Measurements from ENCODE around the gene IGDCC3. TPM values are rescaled to one million over a fixed set of nuclear protein-coding genes. Genes with fewer than 3 reads are reported as not detected.

The IGDCC3 gene
- total RNA-seq, 2 donors from 2014 or later = 7.9 to 13.5 TPM

GRCh38 chr15:65373163-65373651, 4.6 kb downstream of the IGDCC3 start:
- TF ChIP-seq CTCF (conservative IDR thresholded peaks at IDR 0.05) = no peak

GRCh38 chr15:65372787-65373067, 5.1 kb downstream of the IGDCC3 start:
- no peaks in the 10 kb centered on the region for H3K9me3 Mint-ChIP-seq
- peaks cover 15% of the 10 kb centered on the region for H3K27me3 ChIP-seq (ENCODE audit: control insufficient read depth, insufficient read depth, low read length, poor library complexity, severe bottlenecking)
- peaks cover 21% of the 10 kb centered on the region for H3K4me1 ChIP-seq (ENCODE audit: control insufficient read depth, insufficient read depth, low read length)
- peaks cover 27% of the 10 kb centered on the region for H3K27me3 Mint-ChIP-seq (ENCODE audit: insufficient read depth)
- H3K36me3 ChIP-seq (ENCODE audit: control insufficient read depth, insufficient read depth, low read length) = peaks cover 5% of the 10 kb centered on the region
- no peak overlapping the region for H3K9ac ChIP-seq (ENCODE audit: extremely low read depth, low read length, poor library complexity, severe bottlenecking)
- WGBS, 2 experiments (ENCODE audit: insufficient coverage in 1 of 2, insufficient read length in 1 of 2) = 62 to 70% methylated on average over 4 of the region's 4 CpGs
- no peak overlapping the region for H3K4me3 ChIP-seq (ENCODE audit: low read length)
- H3K9me3 ChIP-seq (ENCODE audit: control insufficient read depth, low read length) = no peaks in the 10 kb centered on the region
- H3K4me1 Mint-ChIP-seq = peaks cover 43% of the 10 kb centered on the region
- no peak overlapping the region for H3K4me3 Mint-ChIP-seq
- peaks cover 7% of the 10 kb centered on the region for H3K36me3 Mint-ChIP-seq (ENCODE audit: low read depth)
- peak overlapping the region; percentile 57 for H3K27ac ChIP-seq (ENCODE audit: low read depth, low read length)
- TF ChIP-seq CTCF (conservative IDR thresholded peaks at IDR 0.05) = no peak
- no peak for DNase-seq
- H3K27ac Mint-ChIP-seq = no peak overlapping the region

More at GRCh38 chr15:65373163-65373651, 4.6 kb downstream of the IGDCC3 start:
- H3K27ac ChIP-seq (ENCODE audit: low read depth, low read length) = peak overlapping the region; percentile 57
- Mint-ChIP-seq H3K4me1 (peaks cover 39% of the 10 kb centered on the region), H3K27me3 (ENCODE audit: insufficient read depth) (peaks cover 27% of the 10 kb centered on the region), H3K36me3 (ENCODE audit: low read depth) (peaks cover 7% of the 10 kb centered on the region), H3K9me3 (no peaks in the 10 kb centered on the region), H3K4me3 (no peak overlapping the region), H3K27ac (no peak overlapping the region)
- no peaks in the 10 kb centered on the region for H3K9me3 ChIP-seq (ENCODE audit: control insufficient read depth, low read length)
- H3K4me1 ChIP-seq (ENCODE audit: control insufficient read depth, insufficient read depth, low read length) = peaks cover 20% of the 10 kb centered on the region
- no peak overlapping the region for H3K9ac ChIP-seq (ENCODE audit: extremely low read depth, low read length, poor library complexity, severe bottlenecking)
- no peak overlapping the region for H3K4me3 ChIP-seq (ENCODE audit: low read length)
- H3K27me3 ChIP-seq (ENCODE audit: control insufficient read depth, insufficient read depth, low read length, poor library complexity, severe bottlenecking) = peaks cover 15% of the 10 kb centered on the region
- WGBS, 2 experiments (ENCODE audit: insufficient coverage in 1 of 2, insufficient read length in 1 of 2) = 70 to 89% methylated on average over 4 to 11 of the region's 11 CpGs
- DNase-seq = peak; percentile 40
- H3K36me3 ChIP-seq (ENCODE audit: control insufficient read depth, insufficient read depth, low read length) = peaks cover 5% of the 10 kb centered on the region

GRCh38 chr15:65371976-65372786, 5.6 kb downstream of the IGDCC3 start:
- Mint-ChIP-seq H3K27me3 (ENCODE audit: insufficient read depth) (peaks cover 27% of the 10 kb centered on the region), H3K36me3 (ENCODE audit: low read depth) (peaks cover 7% of the 10 kb centered on the region), H3K9me3 (no peaks in the 10 kb centered on the region), H3K4me1 (peaks cover 46% of the 10 kb centered on the region), H3K4me3 (no peak overlapping the region), H3K27ac (no peak overlapping the region)
- 79 to 82% methylated on average over 18 to 21 of the region's 21 CpGs for WGBS, 2 experiments (ENCODE audit: insufficient coverage in 1 of 2, insufficient read length in 1 of 2)
- Histone ChIP-seq H3K4me1 (ENCODE audit: control insufficient read depth, insufficient read depth, low read length) (peaks cover 21% of the 10 kb centered on the region), H3K27ac (ENCODE audit: low read depth, low read length) (peak overlapping the region; percentile 57), H3K9ac (ENCODE audit: extremely low read depth, low read length, poor library complexity, severe bottlenecking) (no peak overlapping the region), H3K4me3 (ENCODE audit: low read length) (no peak overlapping the region), H3K27me3 (ENCODE audit: control insufficient read depth, insufficient read depth, low read length, poor library complexity, severe bottlenecking) (peaks cover 15% of the 10 kb centered on the region), H3K36me3 (ENCODE audit: control insufficient read depth, insufficient read depth, low read length) (peaks cover 5% of the 10 kb centered on the region), H3K9me3 (ENCODE audit: control insufficient read depth, low read length) (no peaks in the 10 kb centered on the region)
- peak; percentile 54 for DNase-seq
- no peak for TF ChIP-seq CTCF (conservative IDR thresholded peaks at IDR 0.05)

Measured in endodermal cell (in vitro differentiated cells).